Smooth muscle cell (in vitro differentiated cells): ENCODE data around the gene GGPS1. TPM values are rescaled to one million over a fixed set of nuclear protein-coding genes. Genes with fewer than 3 reads are reported as not detected.

Experiments
- DNase-seq: peaks from one replicate; lab custom pipeline; 2025; ENCODE audit not compliant: unreplicated experiment; lab: John Stamatoyannopoulos, UW
- H2AFZ ChIP-seq: fragments of 200-600 bp; sonication (generic); 2 replicates; pipeline ENCODE4 v1.6.0; 2016; ENCODE audit warnings: antibody characterized with exemption, low read depth, mild to moderate bottlenecking
- H3F3A ChIP-seq: fragments of 200-600 bp; sonication (generic); 2 replicates; pipeline ENCODE4 v1.6.0; 2017; ENCODE audit warnings: antibody characterized with exemption, low read depth
- H3K27ac ChIP-seq: fragments of 200-600 bp; sonication (generic); 2 replicates; pipeline ENCODE4 v1.5.1; 2016; ENCODE audit warnings: low read depth, mild to moderate bottlenecking
- H3K27me3 ChIP-seq: fragments of 200-600 bp; sonication (generic); 2 replicates; pipeline ENCODE4 v1.6.1; 2016; ENCODE audit warnings: low read depth, mild to moderate bottlenecking
- H3K36me3 ChIP-seq: fragments of 200-600 bp; sonication (generic); 2 replicates; pipeline ENCODE4 v1.5.1; 2016; ENCODE audit warnings: low read depth
- H3K4me1 ChIP-seq: fragments of 200-600 bp; sonication (generic); 2 replicates; pipeline ENCODE4 v1.5.1; 2016; ENCODE audit warnings: low read depth
- H3K4me2 ChIP-seq: fragments of 200-600 bp; sonication (generic); 2 replicates; pipeline ENCODE4 v1.6.0; 2016; ENCODE audit warnings: mild to moderate bottlenecking
- H3K4me3 ChIP-seq: fragments of 200-600 bp; sonication (generic); 2 replicates; pipeline ENCODE4 v1.5.1; 2016; ENCODE audit warnings: mild to moderate bottlenecking
- H3K79me2 ChIP-seq: fragments of 200-600 bp; sonication (generic); 2 replicates; pipeline ENCODE4 v1.6.0; 2016; ENCODE audit warnings: low read depth, mild to moderate bottlenecking
- H3K9ac ChIP-seq: fragments of 200-600 bp; sonication (generic); 2 replicates; pipeline ENCODE4 v1.6.0; 2016; ENCODE audit warnings: low read depth
- H3K9me3 ChIP-seq: fragments of 200-600 bp; sonication (generic); replicated peaks from 2 replicates; pipeline ENCODE4 v1.5.1; 2016; ENCODE audit warnings: low read depth
- H4K20me1 ChIP-seq: fragments of 200-600 bp; sonication (generic); 2 replicates; pipeline ENCODE4 v1.6.0; 2016; ENCODE audit warnings: low read depth
- WGBS: methylation state at CpG from one replicate; pipeline ENCODE4 v1.1.7; 2016; ENCODE audit warnings: low lambda C conversion rate; 5-methylcytosine and 5-hydroxymethylcytosine counted together
- polyA plus RNA-seq: library from polyadenylated mRNA; unstranded; fragments of >200 nt; fragmentation: Nextera tagmentation; extraction: Ambion mirVana; gene quantifications from 2 replicates; pipeline ENCODE4 v1.2.1, GENCODE V29; 2016
- total RNA-seq: library from RNA; depleted of rRNA; stranded (reverse); fragments of >200 nt; gene quantifications from 2 replicates; pipeline ENCODE4 v1.2.3, GENCODE V29; 2014
- TF ChIP-seq, protein P1 (sequence below): fragments of 200-600 bp; sonication (generic); IDR thresholded peaks from 2 replicates; pipeline ENCODE4 v1.5.1; 2017; ENCODE audit warnings: borderline replicate concordance, mild to moderate bottlenecking, antibody characterized with exemption; ENCODE audit not compliant: insufficient read depth, poor library complexity, severe bottlenecking

GGPS1 gene
- total and polyA plus RNA-seq, 2 experiments from 2014 or later = 41.3 to 47.5 TPM

DNA sequence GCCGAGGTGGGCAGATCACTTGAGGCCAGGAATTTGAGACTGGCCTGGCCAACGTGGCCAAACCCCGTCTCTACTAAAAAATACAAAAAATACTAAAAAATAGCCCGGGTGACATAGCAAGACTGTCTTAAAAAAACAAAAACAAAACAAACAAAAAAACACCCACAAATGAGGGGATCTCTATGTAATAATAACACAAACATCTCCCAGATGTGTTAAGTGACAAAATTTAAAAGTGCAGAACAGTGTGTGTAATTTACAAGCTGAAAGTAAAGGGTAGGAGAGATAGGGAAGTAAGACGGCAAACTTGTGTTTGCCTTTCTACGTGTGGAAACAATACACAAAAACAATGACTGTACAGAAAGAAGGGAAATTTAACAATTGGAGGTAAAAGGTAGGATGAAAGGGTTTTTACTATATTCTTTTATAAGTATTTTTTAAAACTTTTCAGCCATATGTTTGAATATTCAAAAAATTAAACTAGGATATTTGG, 36.7 kb upstream of the GGPS1 start:
- TF ChIP-seq, protein P1, sequence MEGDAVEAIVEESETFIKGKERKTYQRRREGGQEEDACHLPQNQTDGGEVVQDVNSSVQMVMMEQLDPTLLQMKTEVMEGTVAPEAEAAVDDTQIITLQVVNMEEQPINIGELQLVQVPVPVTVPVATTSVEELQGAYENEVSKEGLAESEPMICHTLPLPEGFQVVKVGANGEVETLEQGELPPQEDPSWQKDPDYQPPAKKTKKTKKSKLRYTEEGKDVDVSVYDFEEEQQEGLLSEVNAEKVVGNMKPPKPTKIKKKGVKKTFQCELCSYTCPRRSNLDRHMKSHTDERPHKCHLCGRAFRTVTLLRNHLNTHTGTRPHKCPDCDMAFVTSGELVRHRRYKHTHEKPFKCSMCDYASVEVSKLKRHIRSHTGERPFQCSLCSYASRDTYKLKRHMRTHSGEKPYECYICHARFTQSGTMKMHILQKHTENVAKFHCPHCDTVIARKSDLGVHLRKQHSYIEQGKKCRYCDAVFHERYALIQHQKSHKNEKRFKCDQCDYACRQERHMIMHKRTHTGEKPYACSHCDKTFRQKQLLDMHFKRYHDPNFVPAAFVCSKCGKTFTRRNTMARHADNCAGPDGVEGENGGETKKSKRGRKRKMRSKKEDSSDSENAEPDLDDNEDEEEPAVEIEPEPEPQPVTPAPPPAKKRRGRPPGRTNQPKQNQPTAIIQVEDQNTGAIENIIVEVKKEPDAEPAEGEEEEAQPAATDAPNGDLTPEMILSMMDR = no peak
- H3K4me2 ChIP-seq = no peak overlapping the region
- no peaks in the 10 kb centered on the region for H3K36me3 ChIP-seq
- H3K27ac ChIP-seq = no peak overlapping the region
- peaks cover 100% of the 10 kb centered on the region for H3K79me2 ChIP-seq
- DNase-seq = no peak
- WGBS = 86% methylated on average over 6 of the region's 6 CpGs
- peaks cover 100% of the 10 kb centered on the region for H4K20me1 ChIP-seq
- H3F3A ChIP-seq = no peaks in the 10 kb centered on the region
- peaks cover 4% of the 10 kb centered on the region for H3K4me1 ChIP-seq
- no peak overlapping the region for H2AFZ ChIP-seq
- H3K9me3 ChIP-seq = no peaks in the 10 kb centered on the region
- H3K9ac ChIP-seq = no peak overlapping the region
- H3K27me3 ChIP-seq = no peaks in the 10 kb centered on the region
- H3K4me3 ChIP-seq = no peak overlapping the region

DNA sequence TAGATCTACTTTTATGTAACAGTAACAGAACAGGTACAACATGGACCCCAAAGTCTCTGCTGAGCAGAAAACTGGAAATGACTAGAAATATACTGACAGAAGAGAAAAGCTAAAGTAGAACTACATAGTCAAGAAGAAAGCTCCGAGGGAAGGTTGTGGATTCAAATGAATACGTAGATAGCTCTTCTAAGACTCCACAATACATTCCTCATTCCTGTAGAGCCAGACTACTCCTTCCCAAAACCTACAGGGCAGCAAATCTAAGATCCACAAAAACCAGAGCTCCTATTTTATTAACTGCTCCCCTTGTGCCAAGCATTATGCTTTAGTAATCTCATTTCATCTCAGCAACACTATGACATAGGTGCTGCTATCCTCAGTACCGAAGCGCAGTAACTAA, 35.6 kb upstream of the GGPS1 start:
- H3K4me3 ChIP-seq = no peak overlapping the region
- WGBS = 92% methylated on average over 4 of the region's 4 CpGs
- H3K27ac ChIP-seq = no peak overlapping the region
- no peaks in the 10 kb centered on the region for H3F3A ChIP-seq
- H3K9ac ChIP-seq = no peak overlapping the region
- H3K4me2 ChIP-seq = no peak overlapping the region
- TF ChIP-seq, protein P1 = no peak
- no peaks in the 10 kb centered on the region for H3K4me1 ChIP-seq
- H2AFZ ChIP-seq = no peak overlapping the region
- H3K27me3 ChIP-seq = no peaks in the 10 kb centered on the region
- H3K36me3 ChIP-seq = no peaks in the 10 kb centered on the region
- no peak for DNase-seq
- peaks cover 100% of the 10 kb centered on the region for H3K79me2 ChIP-seq
- H4K20me1 ChIP-seq = peaks cover 100% of the 10 kb centered on the region
- no peaks in the 10 kb centered on the region for H3K9me3 ChIP-seq

DNA sequence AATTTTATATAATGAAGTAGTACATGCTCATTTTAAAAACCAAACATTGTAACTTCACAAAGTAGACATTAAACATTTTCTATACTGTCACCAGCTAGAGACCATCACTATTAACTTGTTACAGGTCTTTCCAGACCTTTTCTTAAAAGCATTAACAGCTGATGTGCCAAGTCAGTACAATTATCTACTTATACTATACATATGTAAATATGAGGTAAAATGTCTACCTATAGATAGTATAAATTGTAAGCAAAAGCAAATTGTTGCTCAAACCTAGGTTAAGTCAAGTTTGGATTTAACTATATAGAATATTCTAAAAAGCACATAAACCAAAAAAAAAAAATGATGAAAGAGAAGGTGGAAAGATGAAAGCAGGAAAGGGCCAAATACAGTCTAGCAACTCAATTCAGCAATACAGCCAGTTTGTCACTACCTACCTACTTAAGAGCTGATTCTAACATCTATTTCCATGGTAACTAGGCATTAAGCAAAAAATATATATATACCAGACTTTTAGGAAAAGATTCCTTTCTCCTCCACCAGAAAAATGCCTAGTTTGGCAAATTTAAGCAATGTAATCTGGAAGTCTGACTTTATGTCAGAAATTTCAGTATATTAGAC, 34.9 kb upstream of the GGPS1 start:
- no peaks in the 10 kb centered on the region for H3K4me1 ChIP-seq
- peaks cover 100% of the 10 kb centered on the region for H4K20me1 ChIP-seq
- no peaks in the 10 kb centered on the region for H3K27me3 ChIP-seq
- no peaks in the 10 kb centered on the region for H3K9me3 ChIP-seq
- no peak for DNase-seq
- no peak overlapping the region for H3K4me3 ChIP-seq
- no peak overlapping the region for H3K9ac ChIP-seq
- H3F3A ChIP-seq = no peaks in the 10 kb centered on the region
- TF ChIP-seq, protein P1 = no peak
- H3K79me2 ChIP-seq = peaks cover 100% of the 10 kb centered on the region
- H3K36me3 ChIP-seq = no peaks in the 10 kb centered on the region
- peak overlapping the region; percentile 4 for H3K27ac ChIP-seq
- H2AFZ ChIP-seq = no peak overlapping the region
- no peak overlapping the region for H3K4me2 ChIP-seq

DNA sequence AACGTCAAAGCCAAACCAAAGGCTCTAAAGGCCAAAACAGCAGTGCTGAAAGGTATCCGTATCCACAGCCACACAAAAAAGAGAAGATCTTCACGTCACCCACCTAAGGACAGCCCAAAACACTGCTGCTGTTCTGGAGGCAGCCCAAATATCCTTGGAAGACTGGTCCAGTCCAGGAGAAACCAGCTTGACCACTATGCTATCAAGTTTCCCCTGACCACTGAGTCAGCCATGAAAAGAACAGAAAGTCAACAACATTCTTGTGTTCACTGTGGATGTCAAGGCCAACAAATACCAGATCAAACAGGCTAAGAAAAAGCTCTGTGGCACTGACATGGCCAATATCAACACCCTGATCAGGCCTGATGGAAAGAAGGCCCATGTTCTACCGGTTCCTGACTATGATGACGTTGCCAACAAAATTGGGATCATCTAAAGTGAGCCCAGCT, 32.4 kb upstream of the GGPS1 start:
- 77% methylated on average over 5 of the region's 5 CpGs for WGBS
- Histone ChIP-seq H3K4me2 (no peak overlapping the region), H3K27ac (no peak overlapping the region), H3K9ac (no peak overlapping the region), H3K9me3 (no peaks in the 10 kb centered on the region), H3K36me3 (no peaks in the 10 kb centered on the region), H3K79me2 (peaks cover 100% of the 10 kb centered on the region), H3K4me3 (no peak overlapping the region), H3K4me1 (no peaks in the 10 kb centered on the region), H2AFZ (no peak overlapping the region), H3K27me3 (no peaks in the 10 kb centered on the region), H3F3A (no peaks in the 10 kb centered on the region), H4K20me1 (peaks cover 100% of the 10 kb centered on the region)
- TF ChIP-seq, protein P1 = no peak
- no peak for DNase-seq
